GM12878 (cell line): ENCODE measurements around the gene LIN37. TPM values are rescaled to one million over a fixed set of nuclear protein-coding genes. Genes with fewer than 3 reads are reported as not detected.

Source experiments
- ATAC-seq: fragments of 200-7000 bp; cut with Tn5 transposase; 3 replicates; pipeline ENCODE4 v1.9.1; 2020; ENCODE audit warnings: mild to moderate bottlenecking, moderate library complexity
- BruUV-seq: library from RNA; stranded (reverse); fragments of 400-500 nt; replicated peaks from 2 replicates; lab custom pipeline; 2021; lab: Mats Ljungman, UMichigan
- CTCF ChIA-PET: fragments of 300-600 bp; sonication (Branson Sonifier 250); formaldehyde crosslinking; extraction: SDS; loops from one replicate; lab custom pipeline; 2021; ENCODE audit warnings: inconsistent platforms; lab: Yijun Ruan, JAX
- POLR2A ChIA-PET: fragments of 350-600 bp; formaldehyde crosslinking; extraction: SDS; loops from one replicate; lab custom pipeline; 2021; ENCODE audit warnings: inconsistent platforms; lab: Charles Lee
- RAD21 ChIA-PET: fragments of 300-600 bp; sonication (Branson Sonifier 250); formaldehyde crosslinking; loops from one replicate; lab custom pipeline; 2023; ENCODE audit warnings: antibody characterized with exemption; ENCODE audit not compliant: unreplicated experiment; lab: Charles Lee
- SMC1A ChIA-PET: fragments of 300-600 bp; sonication (Branson Sonifier 250); formaldehyde crosslinking; loops from one replicate; lab custom pipeline; 2023; ENCODE audit not compliant: unreplicated experiment, uncharacterized antibody; lab: Charles Lee
- DNase-seq: peaks from one replicate; pipeline ENCODE4 v3.0.0-alpha.2; 2011; ENCODE audit warnings: low read depth, low spot score
- FAIRE-seq: peaks from 3 replicates; lab custom pipeline; 2011; peaks lifted over from hg19 to GRCh38; lab: Jason Lieb, UNC
- H2AFZ ChIP-seq: 2 replicates; pipeline ENCODE4 v1.6.0; 2011; ENCODE audit warnings: low read depth, low read length, control low read depth; ENCODE audit not compliant: control insufficient read depth
- H3K27ac ChIP-seq: 2 replicates; pipeline ENCODE4 v1.5.1; 2011; ENCODE audit warnings: control low read depth; ENCODE audit not compliant: control insufficient read depth, insufficient read depth
- H3K27me3 ChIP-seq, 2 experiments: replicated peaks in 1 of 2; 2 replicates each; pipeline versions ENCODE4 v1.6.0 to v1.6.1; 2011; ENCODE audit warnings: low read length in 1 of 2; ENCODE audit not compliant: control insufficient read depth in 2 of 2, insufficient read depth in 2 of 2
- H3K36me3 ChIP-seq, 2 experiments: 2 replicates each; pipeline ENCODE4 v1.5.1; 2011; ENCODE audit warnings: low read length in 1 of 2; ENCODE audit not compliant: control insufficient read depth in 2 of 2, insufficient read depth in 2 of 2
- H3K4me1 ChIP-seq: 2 replicates; pipeline ENCODE4 v1.6.1; 2011; ENCODE audit warnings: mild to moderate bottlenecking, low read length, moderate library complexity, mixed read lengths; ENCODE audit not compliant: control insufficient read depth, insufficient read depth
- H3K4me2 ChIP-seq: 2 replicates; pipeline ENCODE4 v1.6.0; 2011; ENCODE audit warnings: control low read depth; ENCODE audit not compliant: control insufficient read depth, insufficient read depth
- H3K4me3 ChIP-seq: fragments of 200-600 bp; sonication (generic); 2 replicates; pipeline ENCODE4 v1.5.1; 2016
- H3K79me2 ChIP-seq: 2 replicates; pipeline ENCODE4 v1.6.0; 2011; ENCODE audit warnings: low read length; ENCODE audit not compliant: control insufficient read depth, insufficient read depth
- H3K9ac ChIP-seq: 2 replicates; pipeline ENCODE4 v1.8.0; 2011; ENCODE audit warnings: low read length, control low read depth, mixed read lengths; ENCODE audit not compliant: control insufficient read depth, insufficient read depth
- H3K9me3 ChIP-seq: replicated peaks from 3 replicates; pipeline ENCODE4 v1.5.1; 2011; ENCODE audit warnings: mild to moderate bottlenecking, low read length; ENCODE audit not compliant: control insufficient read depth, insufficient read depth
- H4K20me1 ChIP-seq: 2 replicates; pipeline ENCODE4 v1.6.0; 2011; ENCODE audit not compliant: control insufficient read depth, insufficient read depth
- NR2F1 ChIP-seq: fragments of 450-650 bp; conservative IDR thresholded peaks from 2 replicates; pipeline ENCODE4 v1.6.1; 2017; ENCODE audit warnings: mild to moderate bottlenecking
- RB1 ChIP-seq: fragments of 450-650 bp; formaldehyde crosslinking; IDR thresholded peaks from 2 replicates; pipeline ENCODE4 v1.6.1; 2017; ENCODE audit warnings: mild to moderate bottlenecking, borderline replicate concordance
- TCF3 ChIP-seq: IDR thresholded peaks from 2 replicates; pipeline ENCODE4 v1.6.1; 2012; ENCODE audit warnings: low read depth, mild to moderate bottlenecking, low read length, borderline replicate concordance; ENCODE audit not compliant: insufficient read depth
- WGBS: methylation state at CpG from one replicate; pipeline ENCODE4 v1.1.6; 2016; ENCODE audit warnings: low lambda C conversion rate; ENCODE audit not compliant: insufficient replicate concordance, insufficient coverage; ENCODE audit errors: missing lambda C conversion rate; 5-methylcytosine and 5-hydroxymethylcytosine counted together
- in situ Hi-C: fragments of 300-500 bp; cut with MboI; formaldehyde crosslinking; loops from 9 replicates; pipeline ENCODE4 v1.14.3; 2018; ENCODE audit warnings: mixed read lengths
- intact Hi-C: fragments of 100-400 bp; cut with micrococcal nuclease; formaldehyde crosslinking; loops from one replicate; pipeline ENCODE4 v1.14.2; 2022; ENCODE audit not compliant: unreplicated experiment
- polyA plus RNA-seq, 11 experiments: library from polyadenylated mRNA; depleted of rRNA in 4 of 11; unstranded in 6 of 11; stranded (reverse) in 5 of 11; fragments of >200 nt; fragmentation: Nextera tagmentation in 4 of 11; fragmentation: Illumina TruSeq in 1 of 11; extraction: Ambion mirVana in 4 of 11; extraction: Trizol in 1 of 11; gene quantifications; 1 replicate in 1 of 11; 2 replicates in 10 of 11; pipeline versions ENCODE4 v1.2.1 to v1.2.3, GENCODE V29; 2011 to 2016; ENCODE audit warnings: inconsistent platforms in 2 of 11, missing spikeins in 2 of 11, low read depth in 1 of 11
- total RNA-seq, 4 experiments: library from RNA; depleted of rRNA in 3 of 4; stranded (reverse); fragments of >200 nt in 3 of 4; fragmentation: Illumina TruSeq in 1 of 4; extraction: Trizol in 1 of 4; gene quantifications; 2 replicates each; pipeline versions ENCODE4 v1.2.1 to v1.2.3, GENCODE V29; 2013 to 2021
- TF ChIP-seq, protein P1 (sequence below): fragments of 450-650 bp; IDR thresholded peaks from 2 replicates; pipeline ENCODE4 v1.6.1; 2016; ENCODE audit warnings: mild to moderate bottlenecking
- TF ChIP-seq, protein P2 (sequence below): fragments of 450-650 bp; IDR thresholded peaks from 2 replicates; pipeline ENCODE4 v1.6.1; 2017; ENCODE audit warnings: mild to moderate bottlenecking

Gene LIN37
- total and polyA plus RNA-seq, 10 of the 15 experiments (the other 5 are each of a cell fraction or from before 2014, with no cell fraction given): 0.69 to 11.9 (median 7.6) TPM

GRCh38 chr19:35757231-35757748 is 8.9 kb downstream of the LIN37 start:
- Histone ChIP-seq H3K27me3 (no peaks in the 10 kb centered on the region), H3K27ac (peak overlapping the region; percentile 62), H3K4me3 (peak overlapping the region; percentile 88)
- ChIA-PET CTCF (interaction anchor here (0.7 kb wide), 1 partner anchor 9 kb away, joined by 3 read pairs; the partner anchor contains the start of gene LIN37), POLR2A (interaction anchor here (0.5 to 2.2 kb wide), 5 partner anchors 8 to 199 kb away, joined by 3 to 18 read pairs (median 6); partner anchors contain the start of genes IGFLR1, LIN37, PSENEN and U2AF1L4)
- no peak for DNase-seq
- TF ChIP-seq NR2F1 (no peak), RB1 (0 out of 2 replicates have a peak, but pooled peaks have one; percentile 5), TCF3 (no peak)
- TF ChIP-seq, protein P1, sequence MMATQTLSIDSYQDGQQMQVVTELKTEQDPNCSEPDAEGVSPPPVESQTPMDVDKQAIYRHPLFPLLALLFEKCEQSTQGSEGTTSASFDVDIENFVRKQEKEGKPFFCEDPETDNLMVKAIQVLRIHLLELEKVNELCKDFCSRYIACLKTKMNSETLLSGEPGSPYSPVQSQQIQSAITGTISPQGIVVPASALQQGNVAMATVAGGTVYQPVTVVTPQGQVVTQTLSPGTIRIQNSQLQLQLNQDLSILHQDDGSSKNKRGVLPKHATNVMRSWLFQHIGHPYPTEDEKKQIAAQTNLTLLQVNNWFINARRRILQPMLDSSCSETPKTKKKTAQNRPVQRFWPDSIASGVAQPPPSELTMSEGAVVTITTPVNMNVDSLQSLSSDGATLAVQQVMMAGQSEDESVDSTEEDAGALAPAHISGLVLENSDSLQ: no peak
- TF ChIP-seq, protein P2, sequence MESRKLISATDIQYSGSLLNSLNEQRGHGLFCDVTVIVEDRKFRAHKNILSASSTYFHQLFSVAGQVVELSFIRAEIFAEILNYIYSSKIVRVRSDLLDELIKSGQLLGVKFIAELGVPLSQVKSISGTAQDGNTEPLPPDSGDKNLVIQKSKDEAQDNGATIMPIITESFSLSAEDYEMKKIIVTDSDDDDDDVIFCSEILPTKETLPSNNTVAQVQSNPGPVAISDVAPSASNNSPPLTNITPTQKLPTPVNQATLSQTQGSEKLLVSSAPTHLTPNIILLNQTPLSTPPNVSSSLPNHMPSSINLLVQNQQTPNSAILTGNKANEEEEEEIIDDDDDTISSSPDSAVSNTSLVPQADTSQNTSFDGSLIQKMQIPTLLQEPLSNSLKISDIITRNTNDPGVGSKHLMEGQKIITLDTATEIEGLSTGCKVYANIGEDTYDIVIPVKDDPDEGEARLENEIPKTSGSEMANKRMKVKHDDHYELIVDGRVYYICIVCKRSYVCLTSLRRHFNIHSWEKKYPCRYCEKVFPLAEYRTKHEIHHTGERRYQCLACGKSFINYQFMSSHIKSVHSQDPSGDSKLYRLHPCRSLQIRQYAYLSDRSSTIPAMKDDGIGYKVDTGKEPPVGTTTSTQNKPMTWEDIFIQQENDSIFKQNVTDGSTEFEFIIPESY: no peak
- TF ChIP-seq, all 136 proteins: peak for 1
- H3K4me1 ChIP-seq: peaks cover 15% of the 10 kb centered on the region
- peaks cover 11% of the 10 kb centered on the region for H3K79me2 ChIP-seq
- intact Hi-C loops (no loop called here), in situ Hi-C loops (no loop called here)
- SMC1A ChIA-PET: no interaction called here
- peak overlapping the region; percentile 73 for H3K9ac ChIP-seq
- H3K4me2 ChIP-seq: peak overlapping the region; percentile 99
- H4K20me1 ChIP-seq: no peaks in the 10 kb centered on the region
- peak; percentile 21 for ATAC-seq
- TSS peak; percentile 84 for BruUV-seq
- H3K36me3 ChIP-seq: peaks cover 1 to 8% of the 10 kb centered on the region in 2 experiments; a peak in 3 of 4 replicates
- no peak for FAIRE-seq
- no peaks in the 10 kb centered on the region for H3K9me3 ChIP-seq
- peak overlapping the region; percentile 62 for H2AFZ ChIP-seq
- RAD21 ChIA-PET: interaction anchor here (0.7 to 1.2 kb wide), 3 partner anchors 9 to 63 kb away, joined by 3 read pairs; partner anchors contain the start of genes PSENEN and U2AF1L4
- WGBS: 7% methylated on average over 19 of the region's 19 CpGs
